Loucy (cell line): ENCODE data around the gene CCDC90B.

Source experiments
- H2AFZ ChIP-seq: fragments of 200-600 bp; sonication (generic); 2 replicates; pipeline ENCODE4 v1.6.0; 2016; ENCODE audit warnings: antibody characterized with exemption, mild to moderate bottlenecking, low read length, moderate library complexity
- H3F3A ChIP-seq: fragments of 200-600 bp; 2 replicates; pipeline ENCODE4 v1.6.0; 2016; ENCODE audit warnings: antibody characterized with exemption, low read depth, mild to moderate bottlenecking
- H3K27me3 ChIP-seq: fragments of 200-600 bp; sonication (generic); 2 replicates; pipeline ENCODE4 v1.6.1; 2014; ENCODE audit warnings: low read length, mild to moderate bottlenecking; ENCODE audit not compliant: insufficient read depth, poor library complexity, severe bottlenecking
- H3K36me3 ChIP-seq: fragments of 200-600 bp; sonication (generic); 2 replicates; pipeline ENCODE4 v1.6.1; 2016; ENCODE audit warnings: low read length; ENCODE audit not compliant: insufficient read depth
- H3K4me1 ChIP-seq: fragments of 200-600 bp; sonication (generic); 2 replicates; pipeline ENCODE4 v1.5.1; 2014; ENCODE audit warnings: low read length, mild to moderate bottlenecking; ENCODE audit not compliant: insufficient read depth, poor library complexity, severe bottlenecking
- H3K4me2 ChIP-seq: fragments of 200-600 bp; sonication (generic); 2 replicates; pipeline ENCODE4 v1.6.0; 2014; ENCODE audit warnings: antibody characterized with exemption, low read length, low read depth, mild to moderate bottlenecking; ENCODE audit not compliant: poor library complexity, severe bottlenecking
- H3K4me3 ChIP-seq: fragments of 200-600 bp; sonication (generic); 2 replicates; pipeline ENCODE4 v1.5.1; 2014; ENCODE audit warnings: low read length, mild to moderate bottlenecking, mixed read lengths; ENCODE audit not compliant: poor library complexity, severe bottlenecking
- H3K79me2 ChIP-seq: fragments of 200-600 bp; sonication (generic); 2 replicates; pipeline ENCODE4 v1.6.1; 2014; ENCODE audit warnings: low read length; ENCODE audit not compliant: insufficient read depth
- H3K9ac ChIP-seq: fragments of 200-600 bp; sonication (generic); 2 replicates; pipeline ENCODE4 v1.6.0; 2014; ENCODE audit warnings: mild to moderate bottlenecking, low read depth, low read length, moderate library complexity; ENCODE audit not compliant: poor library complexity, severe bottlenecking
- H3K9me2 ChIP-seq: fragments of 200-600 bp; sonication (generic); replicated peaks from 2 replicates; pipeline ENCODE4 v1.6.1; 2016; ENCODE audit warnings: low read depth, low read length, mixed read lengths
- H3K9me3 ChIP-seq: fragments of 200-600 bp; sonication (generic); 2 replicates; pipeline ENCODE4 v1.6.1; 2014; ENCODE audit warnings: mild to moderate bottlenecking, antibody characterized with exemption, low read length, low read depth; ENCODE audit not compliant: insufficient read depth
- H4K20me1 ChIP-seq: fragments of 200-600 bp; sonication (generic); 2 replicates; pipeline ENCODE4 v1.6.0; 2014; ENCODE audit warnings: antibody characterized with exemption, low read length, mild to moderate bottlenecking; ENCODE audit not compliant: insufficient read depth, poor library complexity, severe bottlenecking
- CTCF ChIP-seq: fragments of 200-600 bp; sonication (generic); conservative IDR thresholded peaks from 2 replicates; pipeline ENCODE4 v1.5.1; 2014; ENCODE audit warnings: mild to moderate bottlenecking, antibody characterized with exemption, low read length
- EZH2phosphoT487 ChIP-seq: fragments of 200-600 bp; IDR thresholded peaks from 2 replicates; pipeline ENCODE4 v1.6.1; 2018; ENCODE audit warnings: antibody characterized with exemption, mild to moderate bottlenecking, moderate library complexity, borderline replicate concordance

The CCDC90B gene

GRCh38 chr11:83259559-83259958 lies 26.6 kb downstream of the CCDC90B start:
- no peak overlapping the region for H3K4me2 ChIP-seq
- no peak overlapping the region for H3K9ac ChIP-seq
- no peaks in the 10 kb centered on the region for H3K4me1 ChIP-seq
- peaks cover 10% of the 10 kb centered on the region; the same call in 1 of the 2 replicates for H3K36me3 ChIP-seq
- H3K9me3 ChIP-seq: no peaks in the 10 kb centered on the region
- H3K9me2 ChIP-seq: no peaks in the 10 kb centered on the region
- no peak for TF ChIP-seq EZH2phosphoT487
- no peak for TF ChIP-seq CTCF
- no peak overlapping the region for H3K4me3 ChIP-seq
- H3K27me3 ChIP-seq: no peaks in the 10 kb centered on the region
- H4K20me1 ChIP-seq: no peaks in the 10 kb centered on the region
- H3F3A ChIP-seq: no peaks in the 10 kb centered on the region
- no peaks in the 10 kb centered on the region for H3K79me2 ChIP-seq
- no peak overlapping the region for H2AFZ ChIP-seq

DNA sequence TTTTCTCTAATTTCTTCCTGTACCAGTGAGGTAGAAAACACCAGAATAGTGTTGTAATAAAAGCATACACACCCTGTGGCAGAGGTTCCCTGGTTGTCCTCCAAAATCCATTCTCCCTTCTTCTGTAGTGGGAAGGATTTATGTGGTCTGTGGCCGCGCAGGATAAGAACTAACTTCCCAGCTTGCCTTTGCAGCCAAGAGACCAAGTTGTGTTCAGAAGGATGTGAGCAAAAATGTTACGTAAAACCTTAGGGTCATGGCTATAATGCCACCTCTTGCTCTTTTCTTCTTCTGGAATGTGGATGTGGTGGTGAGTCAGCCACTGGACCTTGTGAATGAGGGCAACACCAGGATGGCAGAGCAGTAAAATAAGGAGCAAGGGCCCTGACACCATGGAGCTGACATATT lies 28.4 kb downstream of the CCDC90B start:
- H3K79me2 ChIP-seq: no peaks in the 10 kb centered on the region
- H4K20me1 ChIP-seq: no peaks in the 10 kb centered on the region
- no peak overlapping the region for H3K4me2 ChIP-seq
- no peaks in the 10 kb centered on the region for H3K9me2 ChIP-seq
- H3K9ac ChIP-seq: no peak overlapping the region
- no peak overlapping the region for H3K4me3 ChIP-seq
- H3K36me3 ChIP-seq: no peaks in the 10 kb centered on the region
- H3K27me3 ChIP-seq: no peaks in the 10 kb centered on the region
- TF ChIP-seq EZH2phosphoT487 (no peak), CTCF (no peak)
- no peaks in the 10 kb centered on the region for H3K4me1 ChIP-seq
- H2AFZ ChIP-seq: no peak overlapping the region
- no peaks in the 10 kb centered on the region for H3K9me3 ChIP-seq
- no peaks in the 10 kb centered on the region for H3F3A ChIP-seq

DNA sequence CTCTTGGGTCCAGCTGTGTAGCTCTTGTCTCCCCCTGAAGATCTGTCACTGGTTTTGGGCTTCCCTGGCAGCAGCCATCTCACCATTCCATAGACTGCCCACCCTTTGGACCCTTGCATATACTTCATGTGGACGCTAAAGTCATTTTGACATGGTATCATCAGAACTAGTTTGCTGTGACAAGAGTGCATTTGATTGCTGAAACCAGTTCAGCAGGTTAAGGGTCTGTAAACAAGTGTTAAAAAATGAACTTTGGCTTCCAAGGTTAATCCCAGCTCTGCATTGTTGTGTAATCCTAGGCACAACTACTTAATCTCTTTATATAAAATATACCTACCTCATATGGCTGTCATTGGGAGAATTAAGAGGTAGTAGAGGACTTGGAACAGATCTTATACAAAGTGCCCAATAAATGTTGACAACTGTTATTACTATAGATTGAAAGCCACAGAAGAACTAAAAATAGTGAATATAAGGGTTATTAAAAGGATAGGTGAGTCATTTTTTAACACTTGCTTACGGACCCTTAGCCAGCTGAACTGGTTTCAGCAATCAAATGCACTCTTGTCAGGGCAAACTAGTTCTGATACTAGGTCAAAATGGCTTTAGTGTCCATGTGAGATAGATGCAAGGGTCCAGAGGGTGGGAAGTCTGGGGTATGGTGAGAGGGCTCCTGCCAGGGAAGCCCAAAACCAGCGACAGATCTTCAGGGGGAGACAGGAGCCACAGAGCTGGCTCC lies 29.4 kb downstream of the CCDC90B start:
- no peaks in the 10 kb centered on the region for H3K9me2 ChIP-seq
- H3K79me2 ChIP-seq: no peaks in the 10 kb centered on the region
- no peaks in the 10 kb centered on the region for H3K27me3 ChIP-seq
- H3K4me2 ChIP-seq: no peak overlapping the region
- H2AFZ ChIP-seq: no peak overlapping the region
- H3K4me1 ChIP-seq: no peaks in the 10 kb centered on the region
- H4K20me1 ChIP-seq: no peaks in the 10 kb centered on the region
- TF ChIP-seq EZH2phosphoT487 (no peak), CTCF (no peak)
- H3F3A ChIP-seq: no peaks in the 10 kb centered on the region
- H3K36me3 ChIP-seq: no peaks in the 10 kb centered on the region
- H3K4me3 ChIP-seq: no peak overlapping the region
- no peak overlapping the region for H3K9ac ChIP-seq
- no peaks in the 10 kb centered on the region for H3K9me3 ChIP-seq
